ENCODE results near the gene AMPH.

GRCh38 chr7:38432671-38433070, 198.5 kb downstream of the AMPH start:
- TF ChIP-seq POLR2A (IDR thresholded peaks at IDR 0.05; ENCODE audit: low read depth, low read length): no peak
- no peak for TF ChIP-seq POLR2AphosphoS5 (IDR thresholded peaks at IDR 0.05; ENCODE audit: low read depth, low read length)
- TF ChIP-seq TAF1 (IDR thresholded peaks at IDR 0.05; ENCODE audit: borderline replicate concordance, low read depth, low read length): no peak

Measured in GM12892 (cell line).